Trophoblast cell (in vitro differentiated cells and primary cell): ENCODE measurements around the gene ADARB1.
A peak's percentile ranks its signal among the peaks of the same experiment; 100 is the strongest.

Experiments
- DNase-seq, 2 donors: peaks; one replicate each; pipeline ENCODE4 v3.0.0-alpha.2; 2016
- H2AFZ ChIP-seq: 2 replicates; pipeline ENCODE4 v1.6.1; 2013; ENCODE audit warnings: low read length, moderate library complexity, mild to moderate bottlenecking; ENCODE audit not compliant: insufficient read depth, poor library complexity
- H2AK5ac ChIP-seq: 2 replicates; pipeline ENCODE4 v1.6.1; 2013; ENCODE audit warnings: mild to moderate bottlenecking, low read length
- H2BK120ac ChIP-seq: 2 replicates; pipeline ENCODE4 v1.6.1; 2013; ENCODE audit warnings: low read length, mild to moderate bottlenecking, moderate library complexity; ENCODE audit not compliant: insufficient read depth, poor library complexity
- H2BK12ac ChIP-seq: 2 replicates; pipeline ENCODE4 v1.6.1; 2013; ENCODE audit warnings: mild to moderate bottlenecking, low read length, moderate library complexity
- H2BK5ac ChIP-seq: 2 replicates; pipeline ENCODE4 v1.6.1; 2013; ENCODE audit warnings: low read length, low read depth, moderate library complexity, mild to moderate bottlenecking; ENCODE audit not compliant: poor library complexity
- H3K14ac ChIP-seq: 2 replicates; pipeline ENCODE4 v1.6.1; 2013; ENCODE audit warnings: mild to moderate bottlenecking, low read length
- H3K18ac ChIP-seq: 2 replicates; pipeline ENCODE4 v1.6.1; 2013; ENCODE audit warnings: mild to moderate bottlenecking, low read length
- H3K23ac ChIP-seq: 2 replicates; pipeline ENCODE4 v1.6.1; 2013; ENCODE audit warnings: low read length
- H3K27ac ChIP-seq: 2 replicates; pipeline ENCODE4 v1.5.1; 2013; ENCODE audit warnings: low read depth, mild to moderate bottlenecking, inconsistent platforms, low read length, moderate library complexity
- H3K27me3 ChIP-seq: 2 replicates; pipeline ENCODE4 v1.6.1; 2013; ENCODE audit warnings: inconsistent platforms, mild to moderate bottlenecking, low read length, moderate library complexity; ENCODE audit not compliant: insufficient read depth
- H3K36me3 ChIP-seq, 2 experiments: 1 replicate in 1 of 2; 2 replicates in 1 of 2; pipeline ENCODE4 v1.6.1; 2013; ENCODE audit warnings: low read length in 2 of 2, mild to moderate bottlenecking in 2 of 2, moderate library complexity in 1 of 2; ENCODE audit not compliant: insufficient read depth in 2 of 2, control insufficient read depth in 1 of 2
- H3K4ac ChIP-seq: 2 replicates; pipeline ENCODE4 v1.6.1; 2013; ENCODE audit warnings: low read depth, mild to moderate bottlenecking, low read length, moderate library complexity
- H3K4me1 ChIP-seq, 2 experiments: 1 replicate in 1 of 2; 2 replicates in 1 of 2; pipeline ENCODE4 v1.6.1; 2013; ENCODE audit warnings: low read length in 2 of 2, mild to moderate bottlenecking in 2 of 2, moderate library complexity in 1 of 2; ENCODE audit not compliant: insufficient read depth in 2 of 2, control insufficient read depth in 1 of 2
- H3K4me2 ChIP-seq: 2 replicates; pipeline ENCODE4 v1.6.1; 2013; ENCODE audit warnings: inconsistent platforms, mild to moderate bottlenecking, low read length, moderate library complexity
- H3K4me3 ChIP-seq: 2 replicates; pipeline ENCODE4 v1.5.1; 2013; ENCODE audit warnings: mild to moderate bottlenecking, low read depth, low read length, inconsistent platforms
- H3K79me1 ChIP-seq: one replicate; pipeline ENCODE4 v1.6.1; 2013; ENCODE audit warnings: low read length
- H3K79me2 ChIP-seq: 2 replicates; pipeline ENCODE4 v1.6.1; 2013; ENCODE audit warnings: low read length, mild to moderate bottlenecking; ENCODE audit not compliant: control insufficient read depth, insufficient read depth, poor library complexity
- H3K9ac ChIP-seq: 2 replicates; pipeline ENCODE4 v1.6.1; 2013; ENCODE audit warnings: mild to moderate bottlenecking, low read length
- H3K9me3 ChIP-seq: 2 replicates; pipeline ENCODE4 v1.6.1; 2013; ENCODE audit warnings: low read depth, mild to moderate bottlenecking, control low read depth, inconsistent platforms, low read length; ENCODE audit not compliant: insufficient read depth
- H4K12ac ChIP-seq: 2 replicates; pipeline ENCODE4 v1.6.1; 2013; ENCODE audit warnings: low read depth, mild to moderate bottlenecking, low read length, moderate library complexity
- H4K8ac ChIP-seq: 2 replicates; pipeline ENCODE4 v1.6.1; 2013; ENCODE audit warnings: low read depth, mild to moderate bottlenecking, low read length, moderate library complexity
- H4K91ac ChIP-seq: one replicate; pipeline ENCODE4 v1.6.1; 2013; ENCODE audit warnings: low read depth, mild to moderate bottlenecking, low read length, moderate library complexity
- WGBS: extraction: QIAGEN DNeasy Blood & Tissue Kit; methylation state at CpG from one replicate; pipeline ENCODE4 v1.1.7; 2013; ENCODE audit warnings: missing lambda C conversion rate; ENCODE audit not compliant: insufficient read length, insufficient coverage; ENCODE audit errors: extremely low coverage; 5-methylcytosine and 5-hydroxymethylcytosine counted together

The ADARB1 gene

GRCh38 chr21:45085700-45086099 lies 11.3 kb downstream of the ADARB1 start:
- no peaks in the 10 kb centered on the region for H3K9me3 ChIP-seq

GRCh38 chr21:45086337-45086958 lies 12.1 kb downstream of the ADARB1 start:
- Histone ChIP-seq H2AK5ac (no peak overlapping the region), H3K4me1 (peaks cover 6 to 15% of the 10 kb centered on the region in 2 experiments), H2BK5ac (no peak overlapping the region), H3K4me2 (no peak overlapping the region), H3K79me2 (no peaks in the 10 kb centered on the region), H3K36me3 (peaks cover 0 to 2% of the 10 kb centered on the region in 2 experiments), H3K23ac (no peak overlapping the region), H3K9ac (no peak overlapping the region), H3K14ac (no peak overlapping the region), H2AFZ (no peak overlapping the region), H3K27ac (no peak overlapping the region), H2BK120ac (no peak overlapping the region), H3K4ac (no peak overlapping the region), H4K8ac (no peak overlapping the region), H3K79me1 (no peaks in the 10 kb centered on the region), H3K18ac (no peak overlapping the region), H3K4me3 (no peak overlapping the region), H2BK12ac (no peak overlapping the region), H3K9me3 (no peaks in the 10 kb centered on the region), H3K27me3 (no peaks in the 10 kb centered on the region), H4K91ac (no peak overlapping the region), H4K12ac (no peak overlapping the region)
- WGBS, result no CpG with 5 or more reads among the region's 15 CpGs
- DNase-seq, result no peak

More at GRCh38 chr21:45085700-45086099, 11.3 kb downstream of the ADARB1 start:
- no peaks in the 10 kb centered on the region for H3K27me3 ChIP-seq
- no peak overlapping the region for H3K23ac ChIP-seq
- peaks cover 0 to 2% of the 10 kb centered on the region in 2 experiments for H3K36me3 ChIP-seq
- no peak overlapping the region for H4K91ac ChIP-seq
- no peak overlapping the region for H4K8ac ChIP-seq
- H4K12ac ChIP-seq, result no peak overlapping the region
- H3K79me2 ChIP-seq, result no peaks in the 10 kb centered on the region
- H3K9ac ChIP-seq, result no peak overlapping the region
- no peak overlapping the region for H3K18ac ChIP-seq
- peaks cover 8 to 16% of the 10 kb centered on the region in 2 experiments for H3K4me1 ChIP-seq
- H3K4me3 ChIP-seq, result no peak overlapping the region
- no peak overlapping the region for H2BK12ac ChIP-seq
- no peak for DNase-seq
- no peak overlapping the region for H3K27ac ChIP-seq
- no peak overlapping the region for H2AFZ ChIP-seq
- H3K79me1 ChIP-seq, result peaks cover under 1% of the 10 kb centered on the region
- H2AK5ac ChIP-seq, result no peak overlapping the region
- no peak overlapping the region for H2BK120ac ChIP-seq
- H3K4ac ChIP-seq, result no peak overlapping the region
- WGBS, result no CpG with 5 or more reads among the region's 6 CpGs
- H3K4me2 ChIP-seq, result no peak overlapping the region
- no peak overlapping the region for H2BK5ac ChIP-seq
- no peak overlapping the region for H3K14ac ChIP-seq

- no peak overlapping the region for H3K14ac ChIP-seq
- no peak overlapping the region for H3K27ac ChIP-seq
- no peaks in the 10 kb centered on the region for H3K79me2 ChIP-seq
- no peaks in the 10 kb centered on the region for H3K27me3 ChIP-seq
- H3K23ac ChIP-seq, result no peak overlapping the region
- H3K36me3 ChIP-seq, result no peaks in the 10 kb centered on the region
- H2AK5ac ChIP-seq, result no peak overlapping the region
- no peaks in the 10 kb centered on the region for H3K9me3 ChIP-seq
- no peak overlapping the region for H3K4me2 ChIP-seq
- H4K8ac ChIP-seq, result no peak overlapping the region
- H2BK120ac ChIP-seq, result no peak overlapping the region
- no peak overlapping the region for H2BK12ac ChIP-seq
- H3K4me1 ChIP-seq, result peaks cover 4 to 11% of the 10 kb centered on the region in 2 experiments
- H3K9ac ChIP-seq, result no peak overlapping the region
- no peak overlapping the region for H2BK5ac ChIP-seq
- H4K12ac ChIP-seq, result no peak overlapping the region
- no peaks in the 10 kb centered on the region for H3K79me1 ChIP-seq
- no CpG with 5 or more reads among the region's 10 CpGs for WGBS
- no peak overlapping the region for H3K18ac ChIP-seq
- no peak overlapping the region for H3K4ac ChIP-seq
- DNase-seq, result no peak
- no peak overlapping the region for H4K91ac ChIP-seq
- no peak overlapping the region for H3K4me3 ChIP-seq
- no peak overlapping the region for H2AFZ ChIP-seq
Measured at GRCh38 chr21:45087022-45087823, 12.8 kb downstream of the ADARB1 start.

GRCh38 chr21:45088116-45088515 lies 13.7 kb downstream of the ADARB1 start:
- Histone ChIP-seq H3K23ac (peak overlapping the region; percentile 82), H3K79me1 (no peaks in the 10 kb centered on the region), H3K79me2 (no peaks in the 10 kb centered on the region), H4K12ac (no peak overlapping the region), H2BK120ac (no peak overlapping the region), H2AFZ (no peak overlapping the region), H2AK5ac (no peak overlapping the region), H3K27ac (no peak overlapping the region), H4K8ac (no peak overlapping the region), H3K18ac (no peak overlapping the region), H3K4me1 (peaks cover 4 to 9% of the 10 kb centered on the region in 2 experiments), H4K91ac (no peak overlapping the region), H3K9ac (no peak overlapping the region), H3K4ac (no peak overlapping the region), H3K36me3 (no peaks in the 10 kb centered on the region), H3K4me2 (no peak overlapping the region), H3K27me3 (no peaks in the 10 kb centered on the region), H2BK12ac (no peak overlapping the region), H3K9me3 (no peaks in the 10 kb centered on the region), H2BK5ac (no peak overlapping the region), H3K4me3 (no peak overlapping the region), H3K14ac (no peak overlapping the region)
- DNase-seq, result no peak
- no CpG with 5 or more reads among the region's 4 CpGs for WGBS
